ENCODE data around the gene COL18A1.

- no peak for TF ChIP-seq GTF3C2 (IDR thresholded peaks at IDR 0.05; ENCODE audit: borderline replicate concordance, extremely low read depth, insufficient read length)
- TF ChIP-seq ZNF668 (CRISPR knock-in tag; IDR thresholded peaks at IDR 0.05), result no peak
- no peak for TF ChIP-seq POLR2A (conservative IDR thresholded peaks at IDR 0.05)
- no peak for TF ChIP-seq SMARCC2 (IDR thresholded peaks at IDR 0.05; ENCODE audit: low read depth)
- no peak for TF ChIP-seq CHD2 (IDR thresholded peaks at IDR 0.05; ENCODE audit: low read depth, low read length)
- TF ChIP-seq NFXL1 (CRISPR knock-in tag; IDR thresholded peaks at IDR 0.05), result no peak
- no peak for TF ChIP-seq CTCF (IDR thresholded peaks at IDR 0.05 in 2 of 3, conservative IDR thresholded peaks at IDR 0.05 in 1 of 3; ENCODE audit: insufficient read depth in 2 of 3, low read depth in 1 of 3, low read length in 3 of 3)
- TF ChIP-seq HMGXB4 (CRISPR knock-in tag; IDR thresholded peaks at IDR 0.05), result no peak
- TF ChIP-seq BRCA1 (IDR thresholded peaks at IDR 0.05), result no peak
- TF ChIP-seq BRCA1 (CRISPR knock-in tag; IDR thresholded peaks at IDR 0.05), result no peak
- TF ChIP-seq GABPA (tag; conservative IDR thresholded peaks at IDR 0.05; ENCODE audit: low read depth), result no peak
Observed at GRCh38 chr21:45460011-45460565, 55.1 kb downstream of the COL18A1 start.
